ENCODE measurements around the gene TNS3.

DNA sequence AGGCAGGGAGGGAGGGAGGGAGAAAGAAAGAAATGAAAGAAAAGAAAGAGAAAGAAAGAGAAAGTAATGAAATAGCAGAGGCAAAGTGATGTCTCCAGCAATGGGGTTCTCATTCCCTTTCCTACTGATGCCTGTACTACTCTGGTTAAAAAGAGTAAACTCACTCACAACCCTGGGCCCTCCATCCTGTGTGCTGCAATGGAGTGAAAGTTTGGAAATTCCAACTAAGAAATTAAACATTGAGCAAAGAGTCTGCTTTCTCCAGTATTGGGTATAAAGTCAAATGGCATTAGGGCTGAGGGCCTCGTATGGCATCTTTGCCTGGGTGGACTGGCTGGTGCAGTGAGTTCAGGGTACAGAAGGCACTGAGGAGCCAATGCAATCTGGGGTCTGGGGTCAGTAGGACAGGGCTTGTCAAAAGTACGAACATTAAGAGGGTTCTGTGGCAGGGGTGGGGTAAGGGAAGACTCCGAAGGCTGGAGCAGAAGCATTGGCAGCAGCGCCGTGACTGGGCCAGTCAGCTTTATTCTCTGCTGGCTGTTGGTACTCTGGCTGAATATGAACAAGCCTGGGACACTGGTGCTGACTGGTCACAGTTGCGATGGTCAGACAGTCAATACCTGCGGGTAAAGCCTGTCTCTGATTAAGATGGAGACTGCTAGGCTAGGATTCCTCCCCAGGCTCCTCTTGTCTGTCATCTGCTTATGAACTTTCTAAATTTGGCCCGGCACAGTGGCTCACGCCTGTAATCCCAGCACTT is 24.1 kb upstream of the TNS3 start:
- TF ChIP-seq CTCF (IDR thresholded peaks at IDR 0.05) = no peak
- no peak for TF ChIP-seq EZH2 (IDR thresholded peaks at IDR 0.05; ENCODE audit: borderline replicate concordance, insufficient read depth, low read depth, low read length, poor library complexity, severe bottlenecking)

Data from B cell (primary cell).